ENCODE results near the gene TEX30. TPM values are rescaled to one million over a fixed set of nuclear protein-coding genes. Genes with fewer than 3 reads are reported as not detected.

TEX30 gene
- polyA plus RNA-seq, 1 donor (not counting 4 experiments of a cell fraction or from before 2014, with no cell fraction given): 16.9 TPM

- H3K27ac ChIP-seq (ENCODE audit: control insufficient read depth, insufficient read depth, low read length): no peak overlapping the region
- peaks cover 2% of the 10 kb centered on the region for H3K4me1 ChIP-seq (ENCODE audit: control insufficient read depth, extremely low read depth, insufficient read depth, low read length)
- no peaks in the 10 kb centered on the region for H3K9me1 ChIP-seq (ENCODE audit: control insufficient read depth, extremely low read depth, insufficient read depth, low read length)
- DNase-seq (ENCODE audit: low read depth, low spot score) (no peak), FAIRE-seq (no peak)
- H3K79me2 ChIP-seq (ENCODE audit: control insufficient read depth, insufficient read depth, low read length): peaks cover 10% of the 10 kb centered on the region
- no peak overlapping the region for H3K4me3 ChIP-seq (ENCODE audit: control insufficient read depth in 2 of 3, extremely low read depth in 1 of 3, insufficient read depth in 2 of 3, low read depth in 1 of 3, low read length in 3 of 3)
- TF ChIP-seq, protein P1, sequence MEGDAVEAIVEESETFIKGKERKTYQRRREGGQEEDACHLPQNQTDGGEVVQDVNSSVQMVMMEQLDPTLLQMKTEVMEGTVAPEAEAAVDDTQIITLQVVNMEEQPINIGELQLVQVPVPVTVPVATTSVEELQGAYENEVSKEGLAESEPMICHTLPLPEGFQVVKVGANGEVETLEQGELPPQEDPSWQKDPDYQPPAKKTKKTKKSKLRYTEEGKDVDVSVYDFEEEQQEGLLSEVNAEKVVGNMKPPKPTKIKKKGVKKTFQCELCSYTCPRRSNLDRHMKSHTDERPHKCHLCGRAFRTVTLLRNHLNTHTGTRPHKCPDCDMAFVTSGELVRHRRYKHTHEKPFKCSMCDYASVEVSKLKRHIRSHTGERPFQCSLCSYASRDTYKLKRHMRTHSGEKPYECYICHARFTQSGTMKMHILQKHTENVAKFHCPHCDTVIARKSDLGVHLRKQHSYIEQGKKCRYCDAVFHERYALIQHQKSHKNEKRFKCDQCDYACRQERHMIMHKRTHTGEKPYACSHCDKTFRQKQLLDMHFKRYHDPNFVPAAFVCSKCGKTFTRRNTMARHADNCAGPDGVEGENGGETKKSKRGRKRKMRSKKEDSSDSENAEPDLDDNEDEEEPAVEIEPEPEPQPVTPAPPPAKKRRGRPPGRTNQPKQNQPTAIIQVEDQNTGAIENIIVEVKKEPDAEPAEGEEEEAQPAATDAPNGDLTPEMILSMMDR (optimal IDR thresholded peaks at IDR 0.05 in 1 of 3, IDR thresholded peaks at IDR 0.05 in 1 of 3, conservative IDR thresholded peaks at IDR 0.05 in 1 of 3; ENCODE audit: extremely low read depth in 1 of 3, insufficient read depth in 2 of 3, low read length in 3 of 3): no peak
- no peak for TF ChIP-seq EZH2 (IDR thresholded peaks at IDR 0.05; ENCODE audit: low read length)
- no peak overlapping the region for H3K4me2 ChIP-seq (ENCODE audit: control insufficient read depth, extremely low read depth, insufficient read depth, low read depth, low read length)
- no peak overlapping the region for H2AFZ ChIP-seq (ENCODE audit: control insufficient read depth, low read length)
- no peaks in the 10 kb centered on the region for H4K20me1 ChIP-seq (ENCODE audit: control insufficient read depth, extremely low read depth, insufficient read depth, low read length)
- dilution Hi-C loops (cut with MboI; ENCODE audit: extremely low pct_ligation_motif_present, low sequenced_read_pairs): no loop called here
- H3K27me3 ChIP-seq (ENCODE audit: control insufficient read depth, extremely low read depth, insufficient read depth, low read length): no peaks in the 10 kb centered on the region
- H3K36me3 ChIP-seq (ENCODE audit: control insufficient read depth in 2 of 2, extremely low read depth in 1 of 2, insufficient read depth in 2 of 2, low read length in 2 of 2): no peaks in the 10 kb centered on the region
- H3K9ac ChIP-seq (ENCODE audit: control insufficient read depth, extremely low read depth, insufficient read depth, low read length): no peak overlapping the region
- H3K9me3 ChIP-seq (ENCODE audit: control insufficient read depth, low read depth, low read length): no peaks in the 10 kb centered on the region
Measured at GRCh38 chr13:102776271-102776670, 2.7 kb upstream of the TEX30 start.

GRCh38 chr13:102774591-102775520, 1.3 kb upstream of the TEX30 start:
- Histone ChIP-seq H2AFZ (ENCODE audit: control insufficient read depth, low read length) (peak overlapping the region; percentile 99), H3K9ac (ENCODE audit: control insufficient read depth, extremely low read depth, insufficient read depth, low read length) (no peak overlapping the region), H3K4me2 (ENCODE audit: control insufficient read depth, extremely low read depth, insufficient read depth, low read depth, low read length) (no peak overlapping the region), H3K27me3 (ENCODE audit: control insufficient read depth, extremely low read depth, insufficient read depth, low read length) (no peaks in the 10 kb centered on the region), H3K4me1 (ENCODE audit: control insufficient read depth, extremely low read depth, insufficient read depth, low read length) (peaks cover 7% of the 10 kb centered on the region), H3K79me2 (ENCODE audit: control insufficient read depth, insufficient read depth, low read length) (peaks cover 10% of the 10 kb centered on the region), H4K20me1 (ENCODE audit: control insufficient read depth, extremely low read depth, insufficient read depth, low read length) (no peaks in the 10 kb centered on the region), H3K4me3 (ENCODE audit: control insufficient read depth in 2 of 3, extremely low read depth in 1 of 3, insufficient read depth in 2 of 3, low read depth in 1 of 3, low read length in 3 of 3) (no peak overlapping the region), H3K27ac (ENCODE audit: control insufficient read depth, insufficient read depth, low read length) (no peak overlapping the region), H3K9me3 (ENCODE audit: control insufficient read depth, low read depth, low read length) (no peaks in the 10 kb centered on the region), H3K36me3 (ENCODE audit: control insufficient read depth in 2 of 2, extremely low read depth in 1 of 2, insufficient read depth in 2 of 2, low read length in 2 of 2) (no peaks in the 10 kb centered on the region), H3K9me1 (ENCODE audit: control insufficient read depth, extremely low read depth, insufficient read depth, low read length) (no peaks in the 10 kb centered on the region)
- dilution Hi-C loops (cut with MboI; ENCODE audit: extremely low pct_ligation_motif_present, low sequenced_read_pairs): no loop called here
- TF ChIP-seq EZH2 (IDR thresholded peaks at IDR 0.05; ENCODE audit: low read length): no peak
- TF ChIP-seq, protein P1 (optimal IDR thresholded peaks at IDR 0.05 in 1 of 3, IDR thresholded peaks at IDR 0.05 in 1 of 3, conservative IDR thresholded peaks at IDR 0.05 in 1 of 3; ENCODE audit: extremely low read depth in 1 of 3, insufficient read depth in 2 of 3, low read length in 3 of 3): no peak
- DNase-seq (ENCODE audit: low read depth, low spot score) (no peak), FAIRE-seq (no peak)

Measured in keratinocyte (primary cell).